PC-9 (cell line): ENCODE results near the gene TSPAN31.

Experiments used
- CTCF ChIP-seq: fragments of 200-600 bp; sonication (generic); conservative IDR thresholded peaks from 2 replicates; pipeline ENCODE4 v1.6.1; 2017; ENCODE audit warnings: mixed run types, antibody characterized with exemption, mild to moderate bottlenecking, moderate library complexity
- EZH2 ChIP-seq: fragments of 200-600 bp; sonication (generic); IDR thresholded peaks from 2 replicates; pipeline ENCODE4 v1.8.0; 2017; ENCODE audit warnings: antibody characterized with exemption, low read depth

- TF ChIP-seq CTCF = no peak
- no peak for TF ChIP-seq EZH2
Measured at GRCh38 chr12:57754411-57755193, 9.8 kb downstream of the TSPAN31 start, which contains the start of gene MARCHF9.
